Activated naive CD4-positive, alpha-beta T cell treated with anti-CD3 and anti-CD28 coated beads, Interleukin-2, amount 50 U/mL, for 24 hours (primary cell): ENCODE measurements around the gene NFIA.

Experiments
- H3K27ac Mint-ChIP-seq: one replicate; pipeline ENCODE4 v1.8.0; 2021; ENCODE audit warnings: mild to moderate bottlenecking, mixed read lengths
- H3K27me3 Mint-ChIP-seq: one replicate; pipeline ENCODE4 v1.8.0; 2021; ENCODE audit warnings: mixed read lengths
- H3K36me3 Mint-ChIP-seq: one replicate; pipeline ENCODE4 v1.8.0; 2021; ENCODE audit warnings: mixed read lengths
- H3K4me1 Mint-ChIP-seq: one replicate; pipeline ENCODE4 v1.8.0; 2021; ENCODE audit warnings: mixed read lengths
- H3K4me3 Mint-ChIP-seq: one replicate; pipeline ENCODE4 v1.8.0; 2021; ENCODE audit warnings: mild to moderate bottlenecking, mixed read lengths
- H3K9me3 Mint-ChIP-seq: one replicate; pipeline ENCODE4 v1.8.0; 2021; ENCODE audit warnings: mixed read lengths

The NFIA gene

GRCh38 chr1:61448914-61449313, 366.6 kb downstream of the NFIA start:
- Mint-ChIP-seq H3K36me3 (no peaks in the 10 kb centered on the region), H3K9me3 (no peaks in the 10 kb centered on the region), H3K27me3 (no peaks in the 10 kb centered on the region), H3K4me1 (peaks cover 6% of the 10 kb centered on the region), H3K4me3 (no peak overlapping the region), H3K27ac (no peak overlapping the region)

- H3K27ac Mint-ChIP-seq: no peak overlapping the region
- no peaks in the 10 kb centered on the region for H3K9me3 Mint-ChIP-seq
- peaks cover 6% of the 10 kb centered on the region for H3K4me1 Mint-ChIP-seq
- H3K4me3 Mint-ChIP-seq: no peak overlapping the region
- no peaks in the 10 kb centered on the region for H3K27me3 Mint-ChIP-seq
- no peaks in the 10 kb centered on the region for H3K36me3 Mint-ChIP-seq
Observed at GRCh38 chr1:61449410-61449809, 367.0 kb downstream of the NFIA start.

GRCh38 chr1:61450454-61450853, 368.1 kb downstream of the NFIA start:
- Mint-ChIP-seq H3K27ac (no peak overlapping the region), H3K9me3 (no peaks in the 10 kb centered on the region), H3K36me3 (peaks cover 2% of the 10 kb centered on the region), H3K4me3 (no peak overlapping the region), H3K27me3 (no peaks in the 10 kb centered on the region), H3K4me1 (peaks cover 6% of the 10 kb centered on the region)

GRCh38 chr1:61450872-61451571, 368.7 kb downstream of the NFIA start:
- Mint-ChIP-seq H3K27ac (no peak overlapping the region), H3K4me1 (peaks cover 6% of the 10 kb centered on the region), H3K36me3 (peaks cover 2% of the 10 kb centered on the region), H3K9me3 (no peaks in the 10 kb centered on the region), H3K27me3 (no peaks in the 10 kb centered on the region), H3K4me3 (no peak overlapping the region)

- Mint-ChIP-seq H3K36me3 (peaks cover 2% of the 10 kb centered on the region), H3K9me3 (no peaks in the 10 kb centered on the region), H3K27ac (no peak overlapping the region), H3K27me3 (no peaks in the 10 kb centered on the region), H3K4me3 (no peak overlapping the region), H3K4me1 (peaks cover 6% of the 10 kb centered on the region)
Observed at GRCh38 chr1:61451572-61451968, 369.2 kb downstream of the NFIA start.

GRCh38 chr1:61452176-61453035, 370.0 kb downstream of the NFIA start:
- Mint-ChIP-seq H3K4me3 (no peak overlapping the region), H3K36me3 (peaks cover 2% of the 10 kb centered on the region), H3K4me1 (peaks cover 6% of the 10 kb centered on the region), H3K9me3 (no peaks in the 10 kb centered on the region), H3K27ac (no peak overlapping the region), H3K27me3 (no peaks in the 10 kb centered on the region)

GRCh38 chr1:61453111-61453961, 371.0 kb downstream of the NFIA start:
- no peaks in the 10 kb centered on the region for H3K9me3 Mint-ChIP-seq
- peaks cover 6% of the 10 kb centered on the region for H3K4me1 Mint-ChIP-seq
- no peaks in the 10 kb centered on the region for H3K27me3 Mint-ChIP-seq
- H3K4me3 Mint-ChIP-seq: no peak overlapping the region
- no peak overlapping the region for H3K27ac Mint-ChIP-seq
- peaks cover 2% of the 10 kb centered on the region for H3K36me3 Mint-ChIP-seq

GRCh38 chr1:61455400-61455799, 373.0 kb downstream of the NFIA start:
- Mint-ChIP-seq H3K4me3 (no peak overlapping the region), H3K27me3 (no peaks in the 10 kb centered on the region), H3K9me3 (no peaks in the 10 kb centered on the region), H3K27ac (no peak overlapping the region), H3K4me1 (peaks cover 6% of the 10 kb centered on the region), H3K36me3 (peaks cover 2% of the 10 kb centered on the region)

- Mint-ChIP-seq H3K4me1 (peaks cover 6% of the 10 kb centered on the region), H3K4me3 (no peak overlapping the region), H3K27me3 (no peaks in the 10 kb centered on the region), H3K36me3 (peaks cover 2% of the 10 kb centered on the region), H3K9me3 (no peaks in the 10 kb centered on the region), H3K27ac (no peak overlapping the region)
Observed at GRCh38 chr1:61457526-61458040, 375.2 kb downstream of the NFIA start.

- Mint-ChIP-seq H3K4me1 (no peaks in the 10 kb centered on the region), H3K4me3 (no peak overlapping the region), H3K9me3 (no peaks in the 10 kb centered on the region)
Observed at GRCh38 chr1:61459345-61459744, 377.0 kb downstream of the NFIA start.

GRCh38 chr1:61460191-61460590, 377.8 kb downstream of the NFIA start:
- Mint-ChIP-seq H3K9me3 (no peaks in the 10 kb centered on the region), H3K27me3 (no peaks in the 10 kb centered on the region), H3K36me3 (no peaks in the 10 kb centered on the region), H3K4me1 (no peaks in the 10 kb centered on the region), H3K27ac (no peak overlapping the region), H3K4me3 (no peak overlapping the region)

More at GRCh38 chr1:61459345-61459744, 377.0 kb downstream of the NFIA start:
- no peaks in the 10 kb centered on the region for H3K27me3 Mint-ChIP-seq
- H3K36me3 Mint-ChIP-seq: peaks cover 2% of the 10 kb centered on the region
- no peak overlapping the region for H3K27ac Mint-ChIP-seq

GRCh38 chr1:61461406-61462384, 379.3 kb downstream of the NFIA start:
- no peak overlapping the region for H3K27ac Mint-ChIP-seq
- no peaks in the 10 kb centered on the region for H3K4me1 Mint-ChIP-seq
- no peaks in the 10 kb centered on the region for H3K9me3 Mint-ChIP-seq
- no peak overlapping the region for H3K4me3 Mint-ChIP-seq
- no peaks in the 10 kb centered on the region for H3K36me3 Mint-ChIP-seq
- H3K27me3 Mint-ChIP-seq: no peaks in the 10 kb centered on the region

- Mint-ChIP-seq H3K27ac (no peak overlapping the region), H3K27me3 (no peaks in the 10 kb centered on the region), H3K36me3 (no peaks in the 10 kb centered on the region), H3K9me3 (no peaks in the 10 kb centered on the region), H3K4me3 (no peak overlapping the region), H3K4me1 (no peaks in the 10 kb centered on the region)
Observed at GRCh38 chr1:61462628-61463027, 380.3 kb downstream of the NFIA start.

- Mint-ChIP-seq H3K9me3 (no peaks in the 10 kb centered on the region), H3K27me3 (no peaks in the 10 kb centered on the region), H3K36me3 (no peaks in the 10 kb centered on the region), H3K4me1 (no peaks in the 10 kb centered on the region), H3K27ac (no peak overlapping the region), H3K4me3 (no peak overlapping the region)
Observed at GRCh38 chr1:61463220-61463619, 380.9 kb downstream of the NFIA start.
